HuH-7 (cell line): ENCODE data around the gene CARD14.
"Not testable (repeated sequence)": the region's sequence is repeated elsewhere in the genome, so short reads cannot be mapped to it uniquely, and the experiment has no call there.

ENCODE experiments used
- DNase-seq: peaks from one replicate; pipeline ENCODE4 v3.0.0; 2011; ENCODE audit warnings: low spot score

CARD14 gene

DNA sequence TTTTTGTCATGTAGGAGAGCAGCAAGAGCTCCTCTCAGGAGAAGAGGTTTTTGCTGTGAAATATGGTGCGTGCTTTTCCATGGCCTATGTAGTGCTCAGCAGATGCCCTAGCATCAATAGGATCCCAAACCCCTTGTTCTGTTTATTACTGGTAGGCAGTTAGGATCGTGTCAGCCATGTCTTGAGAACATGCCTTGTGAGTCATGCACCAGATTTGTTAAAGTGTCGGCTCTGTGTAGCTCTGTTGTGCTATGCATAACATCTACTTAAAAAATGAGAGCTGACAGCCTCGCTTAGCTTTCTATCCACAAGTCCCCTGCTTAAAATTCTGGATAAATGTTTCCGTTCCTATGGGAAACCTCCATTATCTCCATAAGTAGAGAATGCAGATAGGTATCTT, 18.5 kb upstream of the CARD14 start:
- DNase-seq: no peak

- DNase-seq: no peak
Observed at GRCh38 chr17:80152081-80152702, 17.6 kb upstream of the CARD14 start.

DNA sequence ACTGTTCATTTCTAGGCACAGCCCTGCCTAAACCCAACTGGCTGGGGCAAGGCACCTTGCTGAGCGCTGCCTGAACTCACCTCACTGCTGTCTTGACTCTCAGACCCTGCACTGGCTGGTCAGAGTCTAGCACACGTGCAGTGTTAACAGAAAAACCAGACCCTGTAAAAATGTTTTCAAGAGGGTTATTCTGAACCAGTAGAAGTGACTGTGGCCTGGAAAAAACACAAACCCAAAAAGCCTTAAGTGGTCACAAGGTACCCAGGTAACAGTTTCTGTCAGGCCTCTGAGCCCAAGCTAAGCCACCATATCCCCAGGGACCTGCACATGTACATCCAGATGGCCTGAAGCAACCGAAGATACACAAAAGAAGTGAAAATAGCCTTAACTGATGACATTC, 16.8 kb upstream of the CARD14 start:
- DNase-seq: no peak

DNA sequence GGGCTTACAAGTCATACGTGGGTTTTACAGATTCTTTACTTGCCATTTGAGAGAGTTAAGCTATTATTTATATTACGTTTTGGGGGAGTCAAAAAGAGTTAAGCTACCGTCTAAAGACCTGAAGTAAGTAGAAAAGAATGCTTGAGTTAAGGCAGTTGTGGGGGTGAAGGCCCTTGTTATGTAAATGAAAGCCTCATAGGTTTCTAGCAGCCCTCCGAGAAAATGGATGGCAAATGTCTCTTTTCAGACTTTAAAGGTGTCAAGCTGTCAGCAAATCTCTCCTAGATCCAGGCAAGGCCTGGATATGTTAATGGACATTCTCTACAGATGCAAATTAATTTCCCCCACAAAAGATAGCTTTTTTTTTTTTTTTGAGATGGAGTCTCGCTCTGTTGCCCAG, 15.7 kb upstream of the CARD14 start:
- no peak for DNase-seq

- DNase-seq: not testable (repeated sequence)
Observed at GRCh38 chr17:80155600-80155999, 14.2 kb upstream of the CARD14 start.

- DNase-seq: no peak
Observed at GRCh38 chr17:80158846-80159245, 11.0 kb upstream of the CARD14 start.

DNA sequence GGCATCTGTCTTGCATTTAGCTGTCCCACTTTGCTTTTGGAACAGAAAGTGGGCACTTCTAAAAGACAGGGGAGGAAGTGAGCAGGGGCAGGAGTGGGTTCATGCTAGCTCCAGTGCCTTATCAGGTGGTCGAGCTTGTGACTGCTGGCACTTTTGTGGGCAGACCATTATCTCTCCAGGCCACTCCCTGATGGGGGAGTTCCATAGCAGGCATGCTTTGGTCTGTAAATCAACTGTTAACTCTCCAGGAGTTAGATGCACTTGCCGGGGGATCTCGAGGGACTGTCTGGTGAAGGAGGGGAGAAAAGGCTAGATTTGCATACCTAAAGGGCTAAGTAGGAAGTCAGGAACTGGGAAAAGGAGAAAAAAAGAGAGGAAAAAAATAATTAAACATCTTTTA, 9.3 kb upstream of the CARD14 start:
- DNase-seq: no peak

GRCh38 chr17:80163336-80163735, 6.5 kb upstream of the CARD14 start:
- no peak for DNase-seq

DNA sequence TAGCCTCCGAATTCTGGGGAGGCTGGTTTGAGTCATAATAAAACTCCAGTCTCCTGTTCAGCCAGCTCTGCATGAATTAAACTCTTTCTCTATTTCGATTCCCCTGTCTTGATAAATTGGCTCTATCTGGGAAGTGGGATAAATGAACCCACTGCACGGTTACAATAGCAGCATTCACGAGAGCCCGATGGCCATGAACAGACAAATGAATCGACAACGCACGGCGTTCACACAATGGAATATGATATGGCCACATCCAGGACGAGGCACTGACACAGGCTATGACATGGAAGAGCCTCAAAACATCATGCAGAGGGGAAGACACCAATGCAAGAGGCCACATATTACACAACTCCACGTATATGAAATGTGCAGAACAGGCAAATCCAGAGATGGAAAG, 5.6 kb upstream of the CARD14 start:
- DNase-seq: no peak

- no peak for DNase-seq
Observed at GRCh38 chr17:80166446-80166845, 3.4 kb upstream of the CARD14 start.

DNA sequence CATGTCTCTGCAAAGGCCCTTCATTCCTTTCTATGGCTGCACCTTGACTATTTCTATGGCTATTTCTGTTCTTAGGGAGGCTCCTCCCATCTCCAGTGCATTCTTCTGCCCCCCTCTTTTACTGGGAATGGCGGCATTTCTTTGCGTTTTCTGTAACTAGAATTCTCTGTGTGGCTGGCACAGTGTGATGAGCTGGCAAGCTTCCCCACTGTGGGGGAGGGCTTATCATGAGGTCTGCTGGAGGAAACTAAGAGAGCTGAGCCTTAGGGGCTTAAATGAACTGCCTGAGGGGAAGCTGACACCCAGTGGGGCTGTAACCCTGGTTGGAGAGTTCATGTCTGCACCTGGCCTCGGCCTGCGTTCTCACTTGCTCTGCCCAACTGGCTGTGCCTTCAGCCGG, 1.5 kb upstream of the CARD14 start:
- DNase-seq: no peak

- DNase-seq: no peak
Observed at GRCh38 chr17:80169107-80169506, 723 bp upstream of the CARD14 start.

DNA sequence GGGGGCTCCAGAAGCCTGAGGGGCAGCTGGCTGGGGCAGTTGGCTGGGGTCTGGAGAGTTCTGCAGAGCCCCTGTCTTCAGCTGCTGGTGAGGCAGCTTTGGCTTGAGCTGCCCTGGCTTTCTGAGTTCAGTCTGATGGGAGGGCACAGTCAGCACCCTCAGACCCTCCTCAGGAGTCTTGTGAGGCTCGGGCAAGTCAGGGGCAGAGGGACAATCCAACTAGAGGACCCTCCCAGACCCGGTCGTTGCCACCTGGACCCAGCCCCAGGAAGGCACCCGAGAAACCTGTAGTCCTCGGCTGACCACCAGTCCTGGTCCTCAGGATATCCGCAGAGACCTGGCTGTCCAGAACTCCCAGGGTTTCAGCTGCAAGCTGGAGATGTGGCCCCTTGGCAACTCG, 1.9 kb downstream of the CARD14 start:
- no peak for DNase-seq

- DNase-seq: no peak
Observed at GRCh38 chr17:80173126-80173525, 3.3 kb downstream of the CARD14 start.

GRCh38 chr17:80173916-80174315, 4.1 kb downstream of the CARD14 start:
- DNase-seq: no peak

DNA sequence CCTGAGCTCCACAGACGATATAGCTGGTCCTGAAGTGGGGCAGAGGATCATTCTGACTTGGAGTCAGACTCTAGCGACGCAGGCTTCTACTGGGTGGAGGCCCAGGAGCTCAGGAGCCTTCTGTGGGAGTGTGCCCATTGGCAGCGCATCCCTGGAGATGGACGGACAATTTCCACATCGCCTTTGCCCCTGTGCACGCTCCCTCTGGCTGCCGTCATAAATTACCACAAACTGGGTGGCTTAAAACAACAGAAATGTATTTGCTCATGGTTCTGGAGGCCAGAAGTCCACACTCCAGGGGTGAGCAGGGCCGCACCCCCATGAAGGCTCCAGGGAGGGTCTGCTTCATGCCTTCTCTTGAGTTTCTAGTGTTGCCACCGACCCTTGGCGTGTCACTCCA, 6.9 kb downstream of the CARD14 start:
- DNase-seq: no peak

DNA sequence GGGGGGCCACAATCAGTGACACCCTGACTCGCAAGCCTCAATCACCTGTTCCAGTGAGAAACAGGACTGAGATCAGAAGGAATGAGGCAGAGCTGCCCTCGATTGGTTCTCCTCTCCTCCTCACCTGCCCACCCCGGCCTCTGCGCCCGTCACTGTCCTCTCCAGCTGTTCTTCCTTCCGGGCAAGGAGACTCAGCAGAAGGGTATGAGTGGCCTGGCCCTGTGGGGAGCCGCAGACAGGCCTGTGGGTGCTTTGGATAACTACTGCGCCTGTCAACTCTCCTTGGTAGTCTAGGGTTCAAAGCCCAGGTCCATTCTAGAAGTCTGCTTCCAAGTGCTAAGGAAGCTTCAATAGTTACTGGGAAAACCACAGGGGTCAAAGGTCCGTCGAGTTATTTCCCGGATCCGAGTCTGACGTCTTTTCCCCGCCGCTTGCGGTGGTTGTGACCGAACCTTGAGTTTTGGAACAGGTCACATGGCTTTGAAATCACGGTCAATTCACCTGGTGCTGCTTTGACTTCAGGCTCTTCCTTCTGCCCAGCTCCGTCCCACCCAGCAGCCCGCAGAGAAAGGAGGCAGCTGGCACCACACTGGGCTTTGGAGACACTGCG, 8.3 kb downstream of the CARD14 start:
- no peak for DNase-seq

GRCh38 chr17:80180192-80180591, 10.4 kb downstream of the CARD14 start:
- no peak for DNase-seq

GRCh38 chr17:80181431-80181830, 11.6 kb downstream of the CARD14 start:
- no peak for DNase-seq

DNA sequence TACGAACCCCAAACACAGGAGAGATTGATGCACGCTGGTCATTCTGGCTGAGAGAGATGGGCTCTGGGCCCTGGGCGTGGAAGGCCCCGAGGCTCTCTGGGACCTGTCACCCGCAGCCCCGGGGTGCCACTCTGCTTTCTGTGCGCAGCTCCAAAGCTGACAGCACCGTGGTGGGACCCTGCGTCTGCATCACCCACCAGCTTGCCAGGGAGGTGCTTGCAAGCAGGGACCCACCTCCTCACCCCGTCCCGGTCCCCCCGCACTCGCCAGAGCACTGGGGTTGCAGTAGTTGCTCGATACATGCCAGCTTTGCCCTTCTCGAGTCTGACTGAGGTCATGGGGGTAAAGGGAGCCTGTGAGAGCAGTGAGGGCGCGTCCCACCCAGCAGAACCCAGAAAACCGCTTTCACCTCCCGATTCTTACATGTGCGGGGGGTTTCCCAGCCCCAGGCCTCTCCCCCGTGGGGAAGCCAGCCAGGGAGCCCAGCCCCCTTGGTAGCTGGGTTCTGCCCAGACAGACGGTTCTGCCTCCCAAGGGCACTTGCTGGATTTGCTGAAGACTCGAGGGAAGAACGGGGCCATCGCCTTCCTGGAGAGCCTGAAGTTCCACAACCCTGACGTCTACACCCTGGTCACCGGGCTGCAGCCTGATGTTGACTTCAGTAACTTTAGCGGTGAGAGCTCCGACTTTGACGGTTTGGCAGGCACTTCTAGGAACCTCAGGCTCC, 12.5 kb downstream of the CARD14 start:
- DNase-seq: no peak

DNA sequence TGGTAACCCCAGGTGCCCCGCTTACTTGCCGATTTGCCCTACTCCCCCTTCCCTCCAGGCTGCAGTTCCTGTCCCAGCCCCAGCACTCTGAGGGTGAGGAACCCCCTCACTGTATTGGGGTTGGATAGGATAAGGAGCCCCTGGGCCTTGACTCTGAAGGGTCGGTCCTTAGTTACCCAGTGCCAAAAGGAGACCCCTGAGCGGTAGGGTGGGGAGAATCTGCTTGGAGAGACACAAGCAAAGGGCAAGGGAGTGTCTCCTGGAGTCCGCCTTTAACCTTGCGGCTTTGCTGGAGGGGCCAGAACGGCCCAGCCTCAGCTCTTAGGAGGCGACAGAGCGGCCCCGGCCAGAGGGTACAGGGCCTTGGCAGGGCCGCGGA, 13.0 kb downstream of the CARD14 start:
- no peak for DNase-seq

DNA sequence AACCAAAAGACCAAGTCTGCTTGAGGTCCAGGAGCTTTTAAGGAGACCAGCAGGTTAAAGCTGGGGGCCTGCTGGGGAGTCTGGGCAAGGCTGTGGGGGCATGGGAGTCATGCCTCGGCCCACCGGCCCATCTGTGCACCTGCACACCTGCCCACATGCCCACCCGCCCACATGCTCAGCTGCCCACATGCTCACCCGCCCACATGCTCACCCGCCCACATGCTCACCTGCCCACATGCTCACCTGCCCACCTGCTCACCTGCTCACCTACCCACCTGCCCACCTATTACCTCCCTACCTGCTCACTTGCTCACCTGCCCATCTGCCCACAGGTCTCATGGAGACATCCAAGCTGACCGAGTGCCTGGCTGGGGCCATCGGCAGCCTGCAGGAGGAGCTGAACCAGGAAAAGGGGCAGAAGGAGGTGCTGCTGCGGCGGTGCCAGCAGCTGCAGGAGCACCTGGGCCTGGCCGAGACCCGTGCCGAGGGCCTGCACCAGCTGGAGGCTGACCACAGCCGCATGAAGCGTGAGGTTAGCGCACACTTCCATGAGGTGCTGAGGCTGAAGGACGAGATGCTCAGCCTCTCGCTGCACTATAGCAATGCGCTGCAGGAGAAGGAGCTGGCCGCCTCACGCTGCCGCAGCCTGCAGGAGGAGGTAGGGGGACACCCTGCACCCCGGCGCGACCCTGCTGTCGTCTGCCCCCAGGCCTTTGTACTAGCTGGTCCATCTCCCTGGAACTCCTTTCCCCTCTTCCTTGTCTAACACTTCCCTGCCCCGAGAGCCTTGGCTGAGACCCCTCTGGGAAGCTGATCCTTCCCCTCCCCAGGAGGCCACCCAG, 14.0 kb downstream of the CARD14 start:
- DNase-seq: no peak

DNA sequence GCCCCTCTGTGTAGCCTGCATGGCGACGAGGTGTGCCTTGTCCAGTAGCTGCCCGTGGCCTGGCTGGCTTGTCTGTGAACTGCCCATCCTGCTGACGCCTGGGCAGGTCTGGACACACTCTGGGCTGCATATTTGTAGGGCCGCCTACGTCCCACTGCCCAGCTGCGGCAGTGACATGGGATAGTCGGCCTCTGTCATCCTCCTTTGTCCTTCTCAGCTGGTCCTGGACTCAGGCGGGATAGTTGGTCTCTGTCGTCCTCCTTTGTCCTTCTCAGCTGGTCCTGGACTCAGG, 14.5 kb downstream of the CARD14 start:
- no peak for DNase-seq
